ENCODE results near the gene SMOC2.

The SMOC2 gene

GRCh38 chr6:168518348-168518745 is 77.4 kb downstream of the SMOC2 start:
- TF ChIP-seq, protein P1, sequence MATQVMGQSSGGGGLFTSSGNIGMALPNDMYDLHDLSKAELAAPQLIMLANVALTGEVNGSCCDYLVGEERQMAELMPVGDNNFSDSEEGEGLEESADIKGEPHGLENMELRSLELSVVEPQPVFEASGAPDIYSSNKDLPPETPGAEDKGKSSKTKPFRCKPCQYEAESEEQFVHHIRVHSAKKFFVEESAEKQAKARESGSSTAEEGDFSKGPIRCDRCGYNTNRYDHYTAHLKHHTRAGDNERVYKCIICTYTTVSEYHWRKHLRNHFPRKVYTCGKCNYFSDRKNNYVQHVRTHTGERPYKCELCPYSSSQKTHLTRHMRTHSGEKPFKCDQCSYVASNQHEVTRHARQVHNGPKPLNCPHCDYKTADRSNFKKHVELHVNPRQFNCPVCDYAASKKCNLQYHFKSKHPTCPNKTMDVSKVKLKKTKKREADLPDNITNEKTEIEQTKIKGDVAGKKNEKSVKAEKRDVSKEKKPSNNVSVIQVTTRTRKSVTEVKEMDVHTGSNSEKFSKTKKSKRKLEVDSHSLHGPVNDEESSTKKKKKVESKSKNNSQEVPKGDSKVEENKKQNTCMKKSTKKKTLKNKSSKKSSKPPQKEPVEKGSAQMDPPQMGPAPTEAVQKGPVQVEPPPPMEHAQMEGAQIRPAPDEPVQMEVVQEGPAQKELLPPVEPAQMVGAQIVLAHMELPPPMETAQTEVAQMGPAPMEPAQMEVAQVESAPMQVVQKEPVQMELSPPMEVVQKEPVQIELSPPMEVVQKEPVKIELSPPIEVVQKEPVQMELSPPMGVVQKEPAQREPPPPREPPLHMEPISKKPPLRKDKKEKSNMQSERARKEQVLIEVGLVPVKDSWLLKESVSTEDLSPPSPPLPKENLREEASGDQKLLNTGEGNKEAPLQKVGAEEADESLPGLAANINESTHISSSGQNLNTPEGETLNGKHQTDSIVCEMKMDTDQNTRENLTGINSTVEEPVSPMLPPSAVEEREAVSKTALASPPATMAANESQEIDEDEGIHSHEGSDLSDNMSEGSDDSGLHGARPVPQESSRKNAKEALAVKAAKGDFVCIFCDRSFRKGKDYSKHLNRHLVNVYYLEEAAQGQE (IDR thresholded peaks at IDR 0.05; ENCODE audit: low read depth), result no peak
- TF ChIP-seq MAX (IDR thresholded peaks at IDR 0.05) (no peak), TCF12 (IDR thresholded peaks at IDR 0.05; ENCODE audit: low read depth) (no peak), TEAD4 (IDR thresholded peaks at IDR 0.05) (no peak), FOXM1 (IDR thresholded peaks at IDR 0.05; ENCODE audit: borderline replicate concordance, low read depth) (no peak), EP300 (IDR thresholded peaks at IDR 0.05; ENCODE audit: borderline replicate concordance) (no peak), RAD21 (IDR thresholded peaks at IDR 0.05; ENCODE audit: low read depth) (no peak), CREB1 (IDR thresholded peaks at IDR 0.05; ENCODE audit: low read depth) (no peak), TAF1 (IDR thresholded peaks at IDR 0.05; ENCODE audit: low read depth) (no peak), EGR1 (IDR thresholded peaks at IDR 0.05) (no peak), YY1 (IDR thresholded peaks at IDR 0.05; ENCODE audit: low read depth) (no peak), ZBTB7A (IDR thresholded peaks at IDR 0.05; ENCODE audit: low read depth) (no peak), CEBPB (IDR thresholded peaks at IDR 0.05) (no peak), NFIC (IDR thresholded peaks at IDR 0.05) (no peak)
- TF ChIP-seq, protein P2, sequence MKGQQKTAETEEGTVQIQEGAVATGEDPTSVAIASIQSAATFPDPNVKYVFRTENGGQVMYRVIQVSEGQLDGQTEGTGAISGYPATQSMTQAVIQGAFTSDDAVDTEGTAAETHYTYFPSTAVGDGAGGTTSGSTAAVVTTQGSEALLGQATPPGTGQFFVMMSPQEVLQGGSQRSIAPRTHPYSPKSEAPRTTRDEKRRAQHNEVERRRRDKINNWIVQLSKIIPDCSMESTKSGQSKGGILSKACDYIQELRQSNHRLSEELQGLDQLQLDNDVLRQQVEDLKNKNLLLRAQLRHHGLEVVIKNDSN (IDR thresholded peaks at IDR 0.05), result no peak

- TF ChIP-seq NFIC (IDR thresholded peaks at IDR 0.05), result no peak
- no peak for TF ChIP-seq FOXM1 (IDR thresholded peaks at IDR 0.05; ENCODE audit: borderline replicate concordance, low read depth)
- TF ChIP-seq EP300 (IDR thresholded peaks at IDR 0.05; ENCODE audit: borderline replicate concordance), result no peak
- TF ChIP-seq MAX (IDR thresholded peaks at IDR 0.05), result no peak
- TF ChIP-seq, protein P1 (IDR thresholded peaks at IDR 0.05; ENCODE audit: low read depth), result no peak
- no peak for TF ChIP-seq CEBPB (IDR thresholded peaks at IDR 0.05)
- no peak for TF ChIP-seq TAF1 (IDR thresholded peaks at IDR 0.05; ENCODE audit: low read depth)
- TF ChIP-seq, protein P2 (IDR thresholded peaks at IDR 0.05), result no peak
- TF ChIP-seq EGR1 (IDR thresholded peaks at IDR 0.05), result no peak
- TF ChIP-seq TCF12 (IDR thresholded peaks at IDR 0.05; ENCODE audit: low read depth), result no peak
- no peak for TF ChIP-seq RAD21 (IDR thresholded peaks at IDR 0.05; ENCODE audit: low read depth)
- no peak for TF ChIP-seq CREB1 (IDR thresholded peaks at IDR 0.05; ENCODE audit: low read depth)
- no peak for TF ChIP-seq TEAD4 (IDR thresholded peaks at IDR 0.05)
- TF ChIP-seq YY1 (IDR thresholded peaks at IDR 0.05; ENCODE audit: low read depth), result no peak
- TF ChIP-seq ZBTB7A (IDR thresholded peaks at IDR 0.05; ENCODE audit: low read depth), result no peak
These were observed 77.9 kb downstream of the SMOC2 start for GRCh38 chr6:168518867-168519266.

DNA sequence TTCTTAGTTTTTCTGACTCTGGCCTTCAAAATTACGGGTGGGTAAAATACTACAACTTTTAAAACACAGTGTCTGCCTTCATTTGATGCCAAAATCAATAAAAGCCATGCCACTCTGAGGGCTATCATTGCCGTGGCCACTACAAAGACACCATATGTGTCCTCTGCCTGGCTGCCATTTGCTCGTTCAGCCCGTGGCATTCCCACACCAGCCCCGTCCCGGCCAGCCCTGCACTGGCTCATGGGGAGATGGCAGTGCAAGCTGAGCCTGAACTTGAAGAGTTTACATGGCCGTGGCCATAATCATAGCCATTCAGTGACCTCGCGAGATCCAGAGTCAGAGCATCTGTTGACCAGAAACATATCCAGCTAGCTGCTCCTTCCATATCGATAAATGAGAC is 79.2 kb downstream of the SMOC2 start:
- TF ChIP-seq, protein P2 (IDR thresholded peaks at IDR 0.05), result no peak
- TF ChIP-seq, protein P1 (IDR thresholded peaks at IDR 0.05; ENCODE audit: low read depth), result no peak
- TF ChIP-seq NFIC (IDR thresholded peaks at IDR 0.05) (no peak), CEBPB (IDR thresholded peaks at IDR 0.05) (no peak), MAX (IDR thresholded peaks at IDR 0.05) (no peak), CREB1 (IDR thresholded peaks at IDR 0.05; ENCODE audit: low read depth) (no peak), EP300 (IDR thresholded peaks at IDR 0.05; ENCODE audit: borderline replicate concordance) (no peak), EGR1 (IDR thresholded peaks at IDR 0.05) (no peak), TEAD4 (IDR thresholded peaks at IDR 0.05) (no peak), RAD21 (IDR thresholded peaks at IDR 0.05; ENCODE audit: low read depth) (no peak), TCF12 (IDR thresholded peaks at IDR 0.05; ENCODE audit: low read depth) (no peak), YY1 (IDR thresholded peaks at IDR 0.05; ENCODE audit: low read depth) (no peak)

DNA sequence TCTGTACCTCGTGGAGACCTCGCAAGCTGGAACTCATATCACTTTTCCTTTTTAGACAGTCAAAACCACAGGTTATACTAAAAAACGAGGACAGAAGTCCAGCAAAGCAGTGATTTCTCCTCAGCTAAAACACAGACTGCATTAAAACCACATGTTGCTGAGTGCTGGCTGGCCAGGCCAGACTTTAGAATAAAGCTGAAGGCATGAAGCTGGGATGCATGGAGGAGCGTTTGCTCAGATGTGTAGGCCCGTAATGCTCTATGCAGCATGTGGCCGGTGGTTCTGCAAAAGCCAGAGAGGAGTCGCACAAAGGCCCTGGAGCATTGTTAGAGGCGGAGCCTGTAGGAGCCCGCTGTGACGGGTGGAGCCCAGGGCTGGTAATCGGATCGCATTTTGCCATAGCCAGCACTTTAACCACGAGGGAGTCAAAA is 83.6 kb downstream of the SMOC2 start:
- TF ChIP-seq CREB1 (IDR thresholded peaks at IDR 0.05; ENCODE audit: low read depth), result no peak
- TF ChIP-seq TAF1 (IDR thresholded peaks at IDR 0.05; ENCODE audit: low read depth), result no peak
- TF ChIP-seq, protein P1 (IDR thresholded peaks at IDR 0.05; ENCODE audit: low read depth), result no peak
- no peak for TF ChIP-seq MAX (IDR thresholded peaks at IDR 0.05)
- no peak for TF ChIP-seq EP300 (IDR thresholded peaks at IDR 0.05; ENCODE audit: borderline replicate concordance)
